H1 (cell line): Measurements from ENCODE around the gene ZRANB2. TPM values are rescaled to one million over a fixed set of nuclear protein-coding genes. Genes with fewer than 3 reads are reported as not detected.

ENCODE experiments used
- CTCF ChIA-PET: fragments of 300-600 bp; sonication (Branson Sonifier 250); formaldehyde crosslinking; loops from one replicate; lab custom pipeline; 2021; ENCODE audit not compliant: partially characterized antibody; lab: Charles Lee
- POLR2A ChIA-PET: fragments of 300-600 bp; sonication (Branson Sonifier 250); formaldehyde crosslinking; loops from one replicate; lab custom pipeline; 2021; ENCODE audit warnings: inconsistent platforms; ENCODE audit not compliant: partially characterized antibody; lab: Charles Lee
- DNase-seq, 2 experiments: peaks; one replicate each; pipeline versions ENCODE4 v3.0.0 to v3.0.0-alpha.2; 2010 to 2022; ENCODE audit warnings: low spot score in 2 of 2, low read depth in 1 of 2, mixed read lengths in 1 of 2
- FAIRE-seq: peaks from 2 replicates; lab custom pipeline; 2011; peaks lifted over from hg19 to GRCh38; lab: Jason Lieb, UNC
- H2AFZ ChIP-seq: 2 replicates; pipeline ENCODE4 v1.8.1; 2012; ENCODE audit warnings: low read length, inconsistent platforms
- H2AK5ac ChIP-seq: 2 replicates; pipeline ENCODE4 v1.6.1; 2013; ENCODE audit warnings: low read depth, low read length
- H2BK120ac ChIP-seq: replicated peaks from 2 replicates; pipeline ENCODE3; 2013; ENCODE audit warnings: low read depth, low read length, inconsistent platforms
- H2BK12ac ChIP-seq: 2 replicates; pipeline ENCODE4 v1.6.1; 2013; ENCODE audit warnings: low read depth, low read length
- H2BK15ac ChIP-seq: 2 replicates; pipeline ENCODE4 v1.6.1; 2013; ENCODE audit warnings: low read length
- H2BK20ac ChIP-seq: 2 replicates; pipeline ENCODE4 v1.6.1; 2013; ENCODE audit warnings: low read length
- H2BK5ac ChIP-seq: 2 replicates; pipeline ENCODE4 v1.6.1; 2013; ENCODE audit warnings: low read depth, low read length
- H3K14ac ChIP-seq: 2 replicates; pipeline ENCODE4 v1.6.1; 2013; ENCODE audit warnings: inconsistent platforms; ENCODE audit not compliant: insufficient read length
- H3K18ac ChIP-seq: 2 replicates; pipeline ENCODE4 v1.6.1; 2013; ENCODE audit warnings: low read length; ENCODE audit errors: extremely low read depth
- H3K23ac ChIP-seq: 2 replicates; pipeline ENCODE4 v1.6.1; 2013; ENCODE audit warnings: inconsistent platforms; ENCODE audit not compliant: insufficient read length
- H3K23me2 ChIP-seq: 2 replicates; pipeline ENCODE4 v1.6.1; 2013; ENCODE audit warnings: low read depth, low read length
- H3K27ac ChIP-seq: 2 replicates; pipeline ENCODE4 v1.6.1; 2011; ENCODE audit warnings: low read depth, low read length, inconsistent platforms
- H3K27me3 ChIP-seq, 4 experiments: replicated peaks in 1 of 4; 1 replicate in 1 of 4; 2 replicates in 3 of 4; pipeline versions ENCODE4 v1.6.1 to v1.8.1; 2011 to 2013; ENCODE audit warnings: low read length in 3 of 4, mild to moderate bottlenecking in 3 of 4, inconsistent platforms in 2 of 4, mixed read lengths in 2 of 4, moderate library complexity in 1 of 4; ENCODE audit not compliant: control insufficient read depth in 3 of 4, insufficient read depth in 3 of 4; ENCODE audit errors: extremely low read depth in 1 of 4
- H3K36me3 ChIP-seq, 4 experiments: 2 replicates each; pipeline versions ENCODE4 v1.6.1 to v1.8.1; 2011 to 2013; ENCODE audit warnings: mild to moderate bottlenecking in 4 of 4, low read length in 3 of 4, moderate library complexity in 2 of 4, control low read depth in 1 of 4, inconsistent platforms in 1 of 4; ENCODE audit not compliant: insufficient read depth in 4 of 4, control insufficient read depth in 2 of 4
- H3K4ac ChIP-seq: replicated peaks from 2 replicates; pipeline ENCODE3; 2013; ENCODE audit warnings: low read length, low read depth, mixed read lengths, inconsistent platforms; ENCODE audit not compliant: insufficient read length
- H3K4me1 ChIP-seq, 4 experiments: replicated peaks in 1 of 4; 1 replicate in 1 of 4; 2 replicates in 3 of 4; pipeline versions ENCODE4 v1.6.1 to v1.8.1; 2011 to 2013; ENCODE audit warnings: low read length in 3 of 4, inconsistent platforms in 2 of 4, mixed read lengths in 1 of 4; ENCODE audit not compliant: insufficient read depth in 4 of 4, control insufficient read depth in 3 of 4
- H3K4me2 ChIP-seq, 2 experiments: 2 replicates each; pipeline versions ENCODE4 v1.6.1 to v1.8.1; 2011 to 2013; ENCODE audit warnings: low read depth in 2 of 2, low read length in 2 of 2, control low read depth in 1 of 2, inconsistent platforms in 1 of 2, mild to moderate bottlenecking in 1 of 2; ENCODE audit not compliant: insufficient read depth in 1 of 2
- H3K4me3 ChIP-seq, 4 experiments: fragments of 200-600, 300-600 bp in 1 of 4; sonication (generic), shearing (Covaris generic), sonication (Bioruptor Twin) in 1 of 4; 2 replicates each; pipeline versions ENCODE4 v1.5.1 to v1.8.1; 2011 to 2016; ENCODE audit warnings: low read length in 4 of 4, low read depth in 3 of 4, control low read depth in 2 of 4, inconsistent platforms in 2 of 4, mild to moderate bottlenecking in 2 of 4, mixed read lengths in 1 of 4, moderate library complexity in 1 of 4; ENCODE audit not compliant: insufficient read depth in 2 of 4; ENCODE audit errors: extremely low read depth in 1 of 4
- H3K56ac ChIP-seq: replicated peaks from 2 replicates; pipeline ENCODE3; 2013; ENCODE audit warnings: low read depth, mild to moderate bottlenecking, mixed read lengths, low read length, inconsistent platforms; ENCODE audit not compliant: insufficient read length
- H3K79me1 ChIP-seq: 2 replicates; pipeline ENCODE4 v1.6.1; 2013; ENCODE audit warnings: low read depth, low read length, control low read depth
- H3K79me2 ChIP-seq, 2 experiments: 2 replicates each; pipeline versions ENCODE4 v1.6.1 to v1.8.1; 2012 to 2013; ENCODE audit warnings: low read length in 2 of 2, mild to moderate bottlenecking in 2 of 2, inconsistent platforms in 1 of 2; ENCODE audit not compliant: insufficient read depth in 2 of 2, control insufficient read depth in 1 of 2
- H3K9ac ChIP-seq, 4 experiments: replicated peaks in 1 of 4; 1 replicate in 1 of 4; 2 replicates in 3 of 4; pipeline versions ENCODE4 v1.6.1 to v1.8.1; 2011 to 2013; ENCODE audit warnings: low read depth in 3 of 4, low read length in 3 of 4, control low read depth in 2 of 4, mild to moderate bottlenecking in 2 of 4, moderate library complexity in 2 of 4, inconsistent platforms in 1 of 4; ENCODE audit errors: extremely low read depth in 1 of 4
- H3K9me3 ChIP-seq, 2 experiments: 2 replicates each; pipeline versions ENCODE4 v1.6.1 to v1.8.1; 2012 to 2013; ENCODE audit warnings: mild to moderate bottlenecking in 2 of 2, moderate library complexity in 2 of 2, control low read depth in 1 of 2, inconsistent platforms in 1 of 2, low read depth in 1 of 2, low read length in 1 of 2, mixed read lengths in 1 of 2; ENCODE audit not compliant: insufficient read depth in 2 of 2
- H4K20me1 ChIP-seq, 2 experiments: replicated peaks in 1 of 2; 2 replicates each; pipeline versions ENCODE3 to v1.8.1; 2011 to 2013; ENCODE audit warnings: inconsistent platforms in 2 of 2, low read length in 2 of 2, mild to moderate bottlenecking in 1 of 2; ENCODE audit not compliant: insufficient read depth in 2 of 2, control insufficient read depth in 1 of 2
- H4K5ac ChIP-seq: 2 replicates; pipeline ENCODE4 v1.6.1; 2013; ENCODE audit warnings: low read length, low read depth, mixed read lengths, inconsistent platforms; ENCODE audit not compliant: insufficient read length
- H4K8ac ChIP-seq: 2 replicates; pipeline ENCODE4 v1.8.0; 2013; ENCODE audit warnings: mild to moderate bottlenecking, moderate library complexity, low read length, inconsistent platforms; ENCODE audit not compliant: insufficient read depth; ENCODE audit errors: extremely low read depth
- H4K91ac ChIP-seq: replicated peaks from 2 replicates; pipeline ENCODE3; 2013; ENCODE audit warnings: low read length, mixed read lengths, inconsistent platforms; ENCODE audit not compliant: insufficient read length
- JUND ChIP-seq: IDR thresholded peaks from 2 replicates; pipeline ENCODE4 v1.6.1; 2011; ENCODE audit warnings: mild to moderate bottlenecking, improper control_type of control experiment, low read length
- POLR2A ChIP-seq, 2 experiments: IDR thresholded peaks; 1 replicate in 1 of 2; 2 replicates in 1 of 2; pipeline ENCODE4 v1.6.1; 2011; ENCODE audit warnings: low read depth in 2 of 2, low read length in 2 of 2, mild to moderate bottlenecking in 2 of 2; ENCODE audit errors: control extremely low read depth in 1 of 2
- polyA plus RNA-seq, 7 experiments: library from polyadenylated mRNA; depleted of rRNA in 3 of 7; stranded (reverse) in 5 of 7; unstranded in 2 of 7; fragments of >200 nt in 5 of 7; fragments of 200-250 nt in 2 of 7; gene quantifications; 1 replicate in 5 of 7; 2 replicates in 1 of 7; 4 replicates in 1 of 7; pipeline versions ENCODE4 v1.2.1 to v1.2.3, GENCODE V29; 2011 to 2013; ENCODE audit warnings: missing spikeins in 2 of 7, mixed read lengths in 2 of 7
- total RNA-seq: library from RNA; stranded (reverse); fragmentation: NEBNext Ultra II Directional; extraction: Animal tissue kit (Norgen Biotek cat#: 25700); gene quantifications from 2 replicates; pipeline ENCODE4 v1.2.1, GENCODE V29; 2021

The ZRANB2 gene
- total and polyA plus RNA-seq, 2 of the 8 experiments (the other 6 are each of a cell fraction or from before 2014, with no cell fraction given) = 35.8 to 103 TPM

DNA sequence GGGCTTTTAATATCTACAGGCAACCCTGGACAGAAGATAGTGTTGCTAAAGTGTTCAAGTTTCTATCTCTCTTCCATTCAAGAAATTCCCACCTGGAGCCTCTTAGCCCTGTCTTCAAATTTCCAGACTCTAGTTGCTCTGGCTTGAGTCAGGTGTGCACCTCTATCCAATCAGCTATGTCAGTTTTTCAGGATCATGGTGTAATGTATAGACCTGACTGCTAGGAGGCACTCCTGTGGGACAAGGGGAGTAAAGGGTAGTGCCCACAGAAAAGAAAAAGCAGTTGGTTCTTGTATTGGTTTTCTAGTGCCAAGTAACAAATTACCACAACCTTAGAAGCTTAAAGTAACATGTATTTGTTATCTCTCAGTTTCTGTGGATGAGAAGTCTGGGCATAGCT is 6.2 kb upstream of the ZRANB2 start:
- CTCF ChIA-PET = interaction anchor here (0.8 to 1.6 kb wide), 6 partner anchors 9 to 397 kb away, joined by 3 to 7 read pairs (median 4); partner anchors contain the start of gene PTGER3
- Histone ChIP-seq H3K27me3 (peaks cover 1 to 9% (median 5%) of the 10 kb centered on the region in 4 experiments; a peak in 5 of 7 replicates), H3K4me3 (no peak overlapping the region), H4K8ac (no peak overlapping the region), H2AK5ac (no peak overlapping the region), H3K56ac (no peak overlapping the region), H3K79me1 (no peaks in the 10 kb centered on the region), H3K79me2 (no peaks in the 10 kb centered on the region), H4K91ac (no peak overlapping the region), H3K23me2 (no peaks in the 10 kb centered on the region), H2BK12ac (no peak overlapping the region), H3K27ac (no peak overlapping the region), H3K23ac (no peak overlapping the region), H3K4me2 (no peak overlapping the region), H3K9me3 (no peaks in the 10 kb centered on the region), H3K4ac (no peak overlapping the region), H3K14ac (no peak overlapping the region), H2AFZ (no peak overlapping the region), H4K5ac (no peak overlapping the region), H4K20me1 (no peaks in the 10 kb centered on the region), H3K4me1 (no peaks in the 10 kb centered on the region), H2BK120ac (no peak overlapping the region), H2BK15ac (no peak overlapping the region), H3K36me3 (no peaks in the 10 kb centered on the region), H3K18ac (no peak overlapping the region), H3K9ac (no peak overlapping the region), H2BK20ac (no peak overlapping the region), H2BK5ac (no peak overlapping the region)
- FAIRE-seq (no peak), DNase-seq (no peak)
- POLR2A ChIA-PET = no interaction called here
- no peak for TF ChIP-seq POLR2A (IDR thresholded peaks at IDR 0.05; ENCODE audit: control extremely low read depth in 1 of 2, low read depth in 2 of 2, low read length in 2 of 2)
- TF ChIP-seq JUND = no peak
